Activated T-cell treated with anti-CD3 and anti-CD28 coated beads, Interleukin-2, amount 50 U/mL, for 1 hour (primary cell): ENCODE results near the gene NT5E.
A peak's percentile ranks its signal among the peaks of the same experiment; 100 is the strongest.

ENCODE experiments used
- DNase-seq: peaks from one replicate; pipeline ENCODE4 v3.0.0-alpha.2; 2020

Gene NT5E

DNA sequence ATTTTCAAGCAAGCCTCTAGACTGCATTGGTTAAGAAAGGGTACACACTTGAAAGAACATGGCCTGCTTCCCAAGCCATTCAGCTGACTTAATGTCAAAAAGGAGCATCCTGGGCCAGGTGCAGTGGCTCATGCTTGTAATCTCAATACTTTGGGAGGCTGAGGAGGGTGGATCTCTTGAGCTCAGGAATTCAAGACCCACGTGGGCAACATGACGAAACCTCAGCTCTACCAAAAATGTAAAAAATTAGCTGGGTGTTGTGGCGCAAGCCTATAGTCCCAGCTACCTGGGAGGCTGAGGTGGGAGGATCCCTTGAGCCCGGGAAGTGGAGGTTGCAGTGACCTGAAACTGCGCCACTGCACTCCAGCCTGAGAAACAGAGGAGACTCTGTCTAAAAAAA, 26.9 kb upstream of the NT5E start:
- DNase-seq: no peak

DNA sequence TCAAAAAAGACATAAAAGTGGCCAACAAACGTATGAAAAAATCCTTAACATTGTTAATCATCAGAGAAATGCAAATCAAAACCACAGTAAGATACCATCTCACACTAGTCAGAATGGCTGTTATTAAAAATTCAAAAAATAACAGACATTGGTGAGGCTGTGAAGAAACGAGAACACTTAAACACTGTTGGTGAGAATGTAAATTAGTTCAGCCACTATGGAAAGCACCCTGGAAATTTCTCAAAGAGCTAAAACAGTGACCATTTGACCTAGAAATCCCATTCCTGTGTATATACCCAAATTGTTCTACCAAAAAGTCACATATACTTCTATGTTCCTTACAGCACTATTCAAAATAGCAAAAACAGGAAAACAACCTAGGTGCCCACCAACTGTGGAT, 24.9 kb upstream of the NT5E start:
- no peak for DNase-seq

DNA sequence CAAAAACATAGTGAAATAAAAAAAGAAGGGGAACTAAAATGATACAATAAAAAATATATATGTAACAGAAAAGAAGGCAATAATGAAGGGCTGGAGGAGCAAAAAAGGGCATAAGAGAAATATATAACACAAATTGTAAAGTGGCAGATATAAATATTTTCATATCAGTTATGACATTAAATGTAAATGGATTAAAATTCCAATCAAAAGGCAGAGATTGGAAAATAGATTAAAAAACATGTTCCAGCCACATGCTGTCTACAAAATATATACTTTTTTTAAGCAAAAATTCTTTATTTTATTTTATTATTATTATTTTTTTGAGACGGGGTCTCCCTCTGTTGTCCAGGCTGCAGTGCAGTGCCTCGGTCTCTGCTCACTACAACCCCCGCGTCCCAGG, 23.9 kb upstream of the NT5E start:
- DNase-seq: no peak

DNA sequence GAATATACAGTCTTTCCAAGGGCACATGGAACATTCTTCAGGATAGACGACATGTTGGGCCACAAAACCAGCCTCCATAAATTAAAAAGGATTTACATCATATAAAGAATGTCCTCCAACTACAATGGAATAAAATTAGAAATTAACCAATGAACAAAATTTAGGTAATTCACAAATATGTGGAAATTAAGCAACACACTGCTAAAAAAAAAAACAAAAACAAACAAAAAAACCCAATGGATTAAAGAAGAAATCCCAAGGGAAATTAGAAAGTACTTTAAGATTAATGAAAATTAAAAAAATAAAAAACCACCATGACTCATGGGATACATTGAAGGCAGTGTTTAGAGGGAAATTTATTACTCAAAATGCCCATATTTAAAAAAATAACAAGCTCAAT, 21.4 kb upstream of the NT5E start:
- no peak for DNase-seq

DNA sequence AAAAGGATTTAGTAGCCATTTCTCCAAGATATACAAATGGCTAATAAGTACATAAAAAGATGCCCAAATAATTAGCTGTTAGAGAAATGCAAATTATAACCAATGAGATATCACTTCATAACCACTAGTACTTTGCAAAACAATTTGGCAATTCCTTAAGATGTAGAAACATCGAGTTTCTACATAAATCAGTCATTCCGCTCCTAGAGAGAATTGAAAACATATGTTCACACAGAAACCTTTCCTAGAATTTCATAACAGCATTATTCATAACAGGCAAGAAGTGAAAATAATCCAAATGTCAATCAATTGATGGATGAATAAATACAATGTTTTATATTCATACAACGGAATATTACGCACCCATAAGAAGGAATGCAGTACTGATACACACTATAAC, 20.5 kb upstream of the NT5E start:
- no peak for DNase-seq

DNA sequence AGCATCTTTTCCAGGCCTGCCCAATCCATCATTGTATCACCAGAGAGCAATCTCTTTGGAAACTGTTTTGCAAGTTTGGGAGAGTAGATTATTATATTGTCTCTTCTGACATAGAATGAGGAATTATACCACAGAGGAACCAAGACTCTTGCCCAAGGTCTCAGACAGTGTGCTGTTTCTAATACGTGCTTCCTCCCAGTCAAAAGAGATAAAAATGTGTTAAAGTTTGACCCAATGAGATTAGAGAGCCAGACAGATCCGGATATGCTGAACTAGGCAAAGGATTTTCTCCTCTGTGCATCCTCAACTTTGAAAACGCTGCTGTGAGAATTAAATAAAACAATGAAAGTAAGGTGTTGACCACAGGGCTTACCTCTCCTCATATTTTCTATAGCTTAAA, 18.6 kb upstream of the NT5E start:
- DNase-seq: no peak

DNA sequence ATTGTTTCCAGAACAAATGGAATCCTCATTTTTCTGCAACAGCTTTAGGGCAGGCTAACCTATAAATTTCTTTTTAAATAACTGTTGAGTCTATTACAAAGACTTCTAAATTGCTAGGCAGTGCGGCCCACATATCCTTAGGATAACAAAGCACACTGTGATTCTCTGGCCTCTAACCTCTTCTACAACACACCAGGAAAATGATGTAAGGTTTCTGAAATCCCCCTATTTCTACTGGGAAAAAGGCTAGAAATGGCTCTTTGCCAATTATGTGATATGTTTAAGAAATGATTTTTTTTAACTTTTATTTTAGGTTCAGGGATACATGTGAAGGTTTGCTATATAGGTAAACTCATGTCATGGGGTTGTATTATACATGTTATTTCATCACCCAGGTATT, 17.3 kb upstream of the NT5E start:
- no peak for DNase-seq

DNA sequence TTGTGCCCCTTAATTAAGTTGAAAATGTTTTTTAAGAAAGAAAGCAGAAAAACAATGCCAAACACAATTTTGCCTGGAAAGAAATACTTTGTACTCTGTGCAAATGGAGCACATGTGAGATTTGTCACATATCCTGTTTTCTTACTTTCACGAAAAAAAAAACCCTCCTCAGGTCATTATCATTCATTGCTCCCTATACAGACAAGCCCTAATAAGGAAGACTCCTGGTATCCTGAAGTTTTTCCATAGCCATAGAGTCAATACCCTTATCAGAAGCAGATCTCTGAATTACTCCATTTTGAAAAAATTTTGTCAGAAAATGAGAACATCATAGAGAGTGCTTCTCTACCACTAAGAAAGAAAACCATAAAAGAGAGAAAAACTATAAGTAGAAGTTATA, 14.0 kb upstream of the NT5E start:
- DNase-seq: no peak

DNA sequence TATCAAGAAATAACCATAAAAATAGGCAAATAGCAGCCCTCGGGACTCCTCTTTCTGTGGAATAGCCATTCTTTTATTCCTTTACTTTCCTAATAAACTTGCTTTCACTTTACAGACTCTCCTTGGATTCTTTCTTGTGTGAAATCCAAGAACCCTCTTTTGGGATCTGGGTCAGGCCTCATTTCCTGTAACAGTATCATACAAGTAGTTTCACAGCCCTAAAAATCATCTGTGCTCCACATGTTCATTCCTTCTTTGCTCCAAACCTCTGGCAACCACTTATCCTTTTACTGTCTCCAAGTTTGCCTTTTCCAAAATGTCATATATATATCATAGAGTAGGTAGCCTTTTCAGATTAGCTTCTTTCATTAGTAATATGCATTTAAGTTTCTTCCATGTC, 13.5 kb upstream of the NT5E start:
- no peak for DNase-seq

DNA sequence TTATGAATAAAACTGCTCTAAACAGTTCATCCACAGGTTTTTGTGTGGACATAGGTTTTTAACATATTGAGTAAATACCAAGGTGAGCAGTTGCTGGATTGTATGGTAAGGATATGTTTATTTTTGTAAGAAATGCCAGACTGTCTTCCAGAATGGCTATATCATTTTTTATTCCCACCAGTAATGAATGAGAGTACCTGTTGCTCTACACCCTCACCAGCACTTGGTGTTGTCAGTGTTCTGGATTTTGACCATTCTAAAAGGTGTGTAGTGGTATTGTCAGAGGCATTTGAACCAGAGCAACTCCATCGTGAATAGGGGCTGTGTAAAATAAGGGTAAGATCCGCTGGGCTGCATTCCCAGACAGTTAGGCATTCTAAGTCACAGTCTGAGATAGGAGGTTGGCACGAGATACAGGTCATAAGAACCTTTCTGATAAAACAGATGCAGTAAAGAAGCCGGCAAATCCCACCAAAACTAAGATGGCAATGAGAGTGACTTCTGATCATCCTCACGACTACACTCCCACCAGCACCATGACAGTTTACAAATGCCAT, 12.9 kb upstream of the NT5E start:
- no peak for DNase-seq

DNA sequence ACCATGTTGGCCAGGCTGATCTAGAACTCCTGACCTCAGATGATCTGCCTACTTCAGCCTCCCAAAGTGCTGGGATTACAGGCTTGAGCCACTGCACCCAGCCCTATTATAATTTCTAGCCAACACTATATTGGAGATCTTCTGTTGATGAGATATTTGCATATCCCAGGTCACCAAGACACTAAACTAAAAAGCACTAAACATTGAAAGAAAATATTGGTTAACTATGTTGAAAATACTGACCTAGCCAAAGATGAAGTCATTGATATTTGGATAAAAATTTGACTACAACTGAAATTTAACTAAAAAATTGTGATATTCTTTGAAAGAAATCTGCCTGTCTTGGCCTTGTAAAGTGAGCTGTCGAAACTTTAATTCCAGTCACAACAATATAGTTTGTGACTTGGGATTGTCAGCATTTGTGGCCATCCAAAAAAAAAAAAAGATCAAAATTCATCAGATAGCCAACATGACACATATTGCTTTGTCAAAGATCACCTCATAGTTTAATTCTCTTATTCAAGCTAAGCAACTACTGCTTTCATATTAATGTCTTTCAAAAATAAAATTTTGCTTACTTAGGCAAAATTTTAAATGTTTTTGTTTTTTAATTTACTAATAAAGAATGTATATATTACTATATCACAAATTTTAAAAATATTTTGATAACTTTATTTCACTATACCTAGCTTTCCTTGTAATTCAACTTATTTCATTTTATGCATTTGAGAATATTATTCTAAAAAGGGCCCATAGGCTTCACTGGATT, 6.3 kb upstream of the NT5E start:
- DNase-seq: no peak

DNA sequence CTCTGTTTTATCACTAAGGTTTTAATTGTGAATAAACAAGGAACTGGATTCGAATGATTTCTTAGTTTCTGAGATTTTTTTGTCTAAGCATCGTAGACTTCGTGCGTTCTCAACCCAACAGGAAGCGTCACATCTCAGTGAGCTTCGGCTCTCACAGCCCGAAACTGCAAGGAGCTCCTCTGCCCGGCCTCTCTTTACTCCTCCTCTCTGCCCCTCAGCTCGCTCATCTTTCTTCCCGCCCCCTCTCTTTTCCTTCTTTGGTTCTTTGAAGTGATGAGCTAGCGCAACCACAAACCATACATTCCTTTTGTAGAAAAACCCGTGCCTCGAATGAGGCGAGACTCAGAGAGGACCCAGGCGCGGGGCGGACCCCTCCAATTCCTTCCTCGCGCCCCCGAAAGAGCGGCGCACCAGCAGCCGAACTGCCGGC, 480 bp upstream of the NT5E start:
- DNase-seq: peak; percentile 50

DNA sequence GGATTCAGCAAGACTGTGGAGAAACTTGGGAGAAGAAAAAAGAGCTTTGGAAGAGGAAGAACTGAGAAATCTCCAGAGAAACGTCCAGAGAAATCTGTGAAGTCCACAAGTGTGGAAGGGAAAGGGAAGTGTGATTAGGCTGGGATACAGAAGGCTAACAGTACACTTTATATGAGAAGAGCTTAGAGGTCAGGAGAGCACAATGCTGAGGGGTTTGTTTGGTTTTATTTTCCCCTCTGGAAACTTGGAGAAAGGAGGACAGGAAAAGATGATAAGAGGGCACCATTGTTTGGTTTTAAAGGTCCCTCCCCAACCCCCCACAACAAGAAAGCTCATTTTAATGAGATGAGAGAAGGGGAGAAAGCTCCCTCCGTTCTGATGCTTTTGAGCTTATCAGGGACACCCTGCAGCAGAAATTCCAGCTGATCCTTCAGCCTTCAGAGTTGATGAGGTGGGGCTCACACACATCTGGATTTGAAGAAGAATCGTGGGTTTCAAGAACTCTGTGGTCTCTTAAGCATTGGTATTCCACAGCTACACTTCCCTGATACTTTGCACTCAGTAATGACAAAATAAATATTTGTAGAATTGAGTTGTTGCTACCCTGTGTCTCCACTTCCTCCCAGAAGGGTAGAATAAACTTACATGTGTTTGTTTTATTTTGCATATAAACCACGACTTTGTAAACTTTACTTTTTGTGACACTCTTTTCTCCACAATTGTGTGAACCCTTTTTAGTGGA, 1.9 kb downstream of the NT5E start:
- DNase-seq: no peak

DNA sequence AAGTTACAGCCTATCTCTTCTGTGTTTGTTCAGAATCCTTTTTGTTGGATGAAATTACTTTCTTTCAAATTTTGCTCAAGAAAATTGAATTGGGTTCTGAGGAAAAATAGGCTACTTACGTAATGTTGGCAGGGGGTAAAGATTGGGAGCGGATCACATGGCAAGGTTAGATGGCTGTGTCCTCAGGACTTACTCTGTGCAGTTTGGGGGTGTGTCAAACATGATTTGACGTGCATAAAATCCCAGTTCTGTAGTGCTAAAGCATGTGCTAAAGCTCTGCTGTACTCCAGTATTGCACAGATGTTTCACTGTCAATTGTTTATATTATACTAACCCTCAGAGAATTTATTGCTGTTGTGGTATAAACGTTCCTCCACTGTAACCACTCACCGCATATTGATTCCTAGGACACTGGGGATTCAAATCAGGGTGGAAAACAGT, 2.6 kb downstream of the NT5E start:
- no peak for DNase-seq

DNA sequence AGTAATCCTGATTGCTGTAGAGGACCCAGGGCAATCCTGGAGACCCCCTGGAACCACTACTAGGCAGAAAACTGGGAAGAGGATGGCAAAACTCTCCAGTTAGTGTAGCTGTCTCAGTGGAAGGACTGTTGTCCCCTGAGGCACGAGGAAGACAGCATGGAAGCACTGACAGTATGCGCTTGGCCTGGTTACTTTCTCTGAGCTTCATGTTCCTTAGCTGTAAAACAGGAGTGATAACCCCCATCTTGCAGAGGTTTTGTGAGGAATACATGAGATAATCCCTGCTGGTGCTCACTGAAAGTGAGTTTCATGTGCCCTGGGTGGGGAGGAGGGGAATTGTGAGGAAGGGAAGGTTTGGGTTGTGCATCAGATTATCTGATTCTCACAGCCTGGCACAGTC, 3.2 kb downstream of the NT5E start:
- no peak for DNase-seq

DNA sequence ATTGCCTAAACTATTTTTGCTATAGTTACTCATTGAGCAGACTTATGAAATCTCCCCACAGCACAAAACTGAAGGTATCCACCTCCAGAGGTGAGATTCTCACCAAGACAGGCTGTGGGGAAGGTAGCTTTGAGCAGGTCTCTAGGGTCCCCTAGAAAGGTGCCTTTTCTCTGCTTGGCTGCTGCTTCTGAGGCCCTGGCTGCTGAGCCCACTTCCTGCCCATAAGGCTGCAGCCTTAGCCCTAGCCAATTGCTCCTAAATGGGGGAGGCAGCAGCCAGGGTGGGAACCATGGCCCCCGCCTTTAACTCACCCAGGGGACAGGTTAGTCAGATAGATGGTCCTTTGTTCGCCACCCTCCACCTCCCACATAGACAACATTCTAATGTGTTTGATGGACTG, 3.6 kb downstream of the NT5E start:
- no peak for DNase-seq

DNA sequence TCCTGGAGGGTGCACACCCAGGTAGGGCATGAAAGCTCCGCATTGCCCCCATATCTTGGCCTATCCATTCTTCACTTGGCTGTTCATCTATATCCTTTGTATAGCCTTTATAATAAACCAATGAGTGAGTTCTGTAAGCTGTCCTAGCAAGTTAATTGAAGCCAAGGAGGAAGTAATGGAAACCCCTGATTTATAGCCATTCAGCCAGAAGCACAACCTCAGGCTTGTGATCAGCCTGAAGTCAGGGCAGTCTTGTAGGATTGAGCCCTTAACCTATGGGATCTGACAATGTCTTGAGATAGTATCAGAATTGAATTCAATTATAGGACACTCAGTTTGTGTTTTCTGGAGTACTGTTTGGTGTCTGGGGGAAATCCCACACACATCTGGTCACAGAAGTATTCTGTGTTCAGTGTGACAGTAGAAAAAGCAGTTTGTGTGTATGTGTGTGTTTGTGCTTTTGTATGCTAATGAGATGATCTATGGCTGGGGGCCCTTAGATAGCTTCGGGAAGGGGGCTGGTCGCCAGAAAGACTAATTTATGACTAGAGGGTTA, 5.7 kb downstream of the NT5E start:
- DNase-seq: no peak

DNA sequence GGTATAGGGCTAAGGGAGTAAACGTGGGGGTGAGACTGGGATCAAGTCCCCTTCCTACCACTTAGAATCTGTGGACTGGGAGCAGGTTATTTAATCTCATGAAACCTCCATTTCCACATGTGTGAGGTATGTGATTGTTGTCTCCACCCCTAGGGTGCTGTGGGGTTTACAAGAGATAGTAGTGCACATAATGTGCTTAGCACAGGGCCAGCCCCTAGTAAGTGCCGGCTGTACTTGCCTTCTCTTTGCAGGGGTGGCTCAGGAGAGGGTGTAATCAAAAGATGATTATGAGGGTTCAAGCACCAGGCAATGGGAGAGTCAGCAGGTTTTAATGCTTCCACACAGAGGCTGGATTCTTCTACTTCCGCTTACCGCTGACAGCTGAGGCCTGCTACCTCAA, 6.9 kb downstream of the NT5E start:
- DNase-seq: no peak

DNA sequence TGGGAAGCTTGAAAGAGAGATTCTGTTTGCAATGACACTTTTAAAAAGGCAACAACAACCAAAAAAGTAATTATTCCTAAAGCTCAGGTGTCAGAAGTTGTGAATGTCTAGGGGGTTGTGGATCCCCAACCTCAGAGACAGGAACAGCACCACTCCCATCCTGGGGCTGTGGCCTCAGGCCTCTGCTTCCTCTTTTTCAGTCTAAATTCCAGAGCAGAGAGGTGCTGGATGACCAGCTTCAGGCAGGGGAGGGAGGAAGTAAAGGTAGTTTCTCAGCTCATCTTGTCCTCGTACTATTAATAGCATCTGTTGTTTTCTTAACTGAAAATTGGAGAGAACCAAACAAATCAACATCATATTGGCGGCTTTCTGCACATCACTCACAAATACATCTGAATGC, 8.3 kb downstream of the NT5E start:
- DNase-seq: no peak

DNA sequence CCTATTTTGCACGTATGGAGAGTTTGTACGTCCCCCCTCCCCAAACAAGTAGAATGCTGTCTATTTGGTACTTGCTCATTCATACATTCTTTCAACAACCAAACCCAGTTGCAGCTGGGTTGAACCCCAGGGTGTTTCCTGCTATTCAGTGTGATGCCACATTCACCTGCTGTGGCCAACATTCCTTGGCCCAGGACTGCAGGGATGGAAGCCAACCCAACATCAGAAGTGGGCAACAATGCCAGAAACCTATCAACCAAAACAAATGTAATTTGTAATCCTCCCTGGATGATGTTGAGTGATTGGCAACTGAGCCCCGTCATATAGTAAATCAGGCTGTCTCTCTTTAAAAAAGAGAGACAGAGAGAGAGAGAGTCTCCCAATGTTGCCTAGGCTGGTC, 8.9 kb downstream of the NT5E start:
- DNase-seq: no peak

DNA sequence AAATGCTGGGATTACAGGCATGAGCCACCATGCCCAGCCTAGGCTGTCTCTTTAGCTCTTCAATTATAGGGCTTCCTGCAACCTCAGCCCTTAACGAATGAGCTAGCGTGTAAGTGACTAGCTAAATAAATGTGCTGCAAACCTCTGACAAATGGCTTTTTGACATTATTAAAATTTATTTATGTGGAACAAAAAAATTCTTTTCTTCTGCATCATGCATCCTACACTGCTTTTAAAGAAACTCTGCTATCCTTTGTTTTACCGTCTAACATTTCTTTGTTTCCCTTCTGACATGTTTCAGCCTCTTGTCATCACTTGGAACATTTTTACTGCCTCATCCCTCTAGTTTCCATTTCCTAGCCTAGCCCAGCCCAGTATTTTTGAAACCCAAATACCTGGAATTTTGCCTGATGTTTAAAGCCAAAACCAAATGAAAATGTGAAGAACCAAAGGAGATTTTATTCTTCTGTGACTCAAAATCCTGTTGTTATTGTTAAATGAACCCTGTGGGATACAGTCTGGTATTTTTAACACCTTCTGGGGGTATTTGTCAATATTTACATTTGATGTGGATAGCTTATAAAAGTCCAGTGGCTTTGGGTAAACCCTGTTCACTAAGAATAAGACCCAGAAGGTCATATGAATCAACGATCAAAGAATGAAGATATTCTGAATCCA, 9.5 kb downstream of the NT5E start:
- DNase-seq: no peak

DNA sequence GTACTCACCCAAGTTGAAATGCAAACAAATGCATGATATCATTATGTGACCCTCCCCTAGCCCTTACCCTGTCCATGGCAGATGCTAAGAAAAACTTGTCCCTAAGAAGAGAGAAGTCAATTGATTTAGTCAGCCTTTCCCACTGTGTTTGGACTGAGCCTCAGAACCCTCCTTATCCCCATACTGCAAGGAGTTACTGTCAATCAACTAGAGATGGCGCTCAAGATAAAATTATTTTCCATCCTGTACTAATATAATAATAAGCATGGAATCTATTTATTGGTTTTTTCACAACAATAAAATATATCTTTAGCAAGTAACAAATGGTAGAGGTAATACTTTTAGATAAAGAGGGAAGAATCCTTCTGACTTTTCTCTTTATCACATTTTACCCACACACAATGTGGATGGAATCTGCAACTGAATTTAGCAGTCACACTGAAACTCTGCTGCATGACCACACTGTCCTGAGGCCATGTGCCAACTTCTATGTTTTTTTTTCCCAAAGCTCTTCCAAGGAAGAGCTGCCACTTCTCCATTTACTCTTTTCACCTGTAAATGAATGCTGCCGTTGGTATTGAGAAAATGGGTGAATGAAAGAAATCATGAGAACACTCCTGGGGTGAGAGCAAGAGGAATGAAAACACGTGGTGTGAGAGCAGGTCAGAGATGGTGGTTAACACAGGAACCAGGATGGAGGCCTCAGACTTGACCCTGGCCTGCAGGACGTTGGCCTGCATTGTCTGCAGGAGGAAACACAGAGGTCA, 10.5 kb downstream of the NT5E start:
- DNase-seq: no peak
